BJ (cell line): ENCODE data around the gene MTMR1. TPM values are rescaled to one million over a fixed set of nuclear protein-coding genes. Genes with fewer than 3 reads are reported as not detected.

ENCODE experiments used
- CTCF ChIA-PET: fragments of 350-600 bp; formaldehyde crosslinking; extraction: SDS; loops from one replicate; lab custom pipeline; 2021; ENCODE audit warnings: antibody characterized with exemption, inconsistent platforms; lab: Yijun Ruan, JAX
- POLR2A ChIA-PET: fragments of 300-600 bp; sonication (Branson Sonifier 250); formaldehyde crosslinking; extraction: SDS; loops from one replicate; lab custom pipeline; 2021; ENCODE audit warnings: antibody characterized with exemption; lab: Charles Lee
- DNase-seq: peaks from one replicate; pipeline ENCODE4 v3.0.0-alpha.2; 2011; ENCODE audit warnings: low read depth
- H3K27me3 ChIP-seq: 2 replicates; pipeline ENCODE4 v1.6.0; 2011; ENCODE audit warnings: low read length; ENCODE audit not compliant: control insufficient read depth, insufficient read depth
- H3K36me3 ChIP-seq: 2 replicates; pipeline ENCODE4 v1.5.1; 2011; ENCODE audit warnings: low read length; ENCODE audit not compliant: control insufficient read depth, insufficient read depth
- H3K4me3 ChIP-seq: 2 replicates; pipeline ENCODE4 v1.5.1; 2011; ENCODE audit warnings: low read depth, mild to moderate bottlenecking, control low read depth, low read length
- polyA plus RNA-seq: library from polyadenylated mRNA; depleted of rRNA; stranded (reverse); fragments of >200 nt; gene quantifications from 2 replicates; pipeline ENCODE4 v1.2.3, GENCODE V29; 2011
- TF ChIP-seq, protein P1 (sequence below): IDR thresholded peaks from 2 replicates; pipeline ENCODE4 v1.5.1; 2011; ENCODE audit warnings: low read depth, mild to moderate bottlenecking, control low read depth, inconsistent platforms, low read length, moderate library complexity; ENCODE audit not compliant: insufficient read depth

MTMR1 gene
- polyA plus RNA-seq, 1 experiment, result 14.2 TPM

GRCh38 chrX:150696331-150696730 lies 3.1 kb downstream of the MTMR1 start:
- Histone ChIP-seq H3K36me3 (peaks cover 1% of the 10 kb centered on the region; the same call in 1 of the 2 replicates), H3K4me3 (no peak overlapping the region), H3K27me3 (no peaks in the 10 kb centered on the region)
- TF ChIP-seq, protein P1, sequence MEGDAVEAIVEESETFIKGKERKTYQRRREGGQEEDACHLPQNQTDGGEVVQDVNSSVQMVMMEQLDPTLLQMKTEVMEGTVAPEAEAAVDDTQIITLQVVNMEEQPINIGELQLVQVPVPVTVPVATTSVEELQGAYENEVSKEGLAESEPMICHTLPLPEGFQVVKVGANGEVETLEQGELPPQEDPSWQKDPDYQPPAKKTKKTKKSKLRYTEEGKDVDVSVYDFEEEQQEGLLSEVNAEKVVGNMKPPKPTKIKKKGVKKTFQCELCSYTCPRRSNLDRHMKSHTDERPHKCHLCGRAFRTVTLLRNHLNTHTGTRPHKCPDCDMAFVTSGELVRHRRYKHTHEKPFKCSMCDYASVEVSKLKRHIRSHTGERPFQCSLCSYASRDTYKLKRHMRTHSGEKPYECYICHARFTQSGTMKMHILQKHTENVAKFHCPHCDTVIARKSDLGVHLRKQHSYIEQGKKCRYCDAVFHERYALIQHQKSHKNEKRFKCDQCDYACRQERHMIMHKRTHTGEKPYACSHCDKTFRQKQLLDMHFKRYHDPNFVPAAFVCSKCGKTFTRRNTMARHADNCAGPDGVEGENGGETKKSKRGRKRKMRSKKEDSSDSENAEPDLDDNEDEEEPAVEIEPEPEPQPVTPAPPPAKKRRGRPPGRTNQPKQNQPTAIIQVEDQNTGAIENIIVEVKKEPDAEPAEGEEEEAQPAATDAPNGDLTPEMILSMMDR, result no peak
- ChIA-PET POLR2A (no interaction called here), CTCF (interaction anchor here (0.8 kb wide), 1 partner anchor 12 kb away, joined by 3 read pairs; no protein-coding TSS in a partner anchor)
- no peak for DNase-seq

DNA sequence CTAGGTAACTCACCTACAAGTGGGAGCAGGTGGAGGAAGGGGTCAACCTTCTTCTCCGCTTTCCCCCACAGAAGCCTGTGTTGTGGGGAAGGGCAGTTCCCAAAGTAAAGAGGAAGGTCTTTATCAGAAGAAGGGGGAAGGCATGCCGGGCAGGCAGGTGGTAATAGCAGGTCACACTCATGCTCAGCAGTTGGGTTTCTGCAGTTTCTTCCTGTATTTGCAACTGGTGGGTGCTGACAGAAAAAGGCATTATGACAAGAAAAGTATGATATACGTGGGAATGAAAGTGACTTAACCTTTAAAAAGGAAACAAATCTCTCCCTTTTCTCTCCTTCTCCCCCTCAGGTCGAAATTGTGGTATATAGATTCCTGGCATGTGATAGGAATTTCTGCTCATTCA lies 3.7 kb downstream of the MTMR1 start:
- POLR2A ChIA-PET, result no interaction called here
- TF ChIP-seq, protein P1, result no peak
- no peak for DNase-seq
- no peak overlapping the region for H3K4me3 ChIP-seq
- H3K27me3 ChIP-seq, result no peaks in the 10 kb centered on the region
- CTCF ChIA-PET, result no interaction called here
- H3K36me3 ChIP-seq, result peaks cover 1% of the 10 kb centered on the region; the same call in 1 of the 2 replicates

DNA sequence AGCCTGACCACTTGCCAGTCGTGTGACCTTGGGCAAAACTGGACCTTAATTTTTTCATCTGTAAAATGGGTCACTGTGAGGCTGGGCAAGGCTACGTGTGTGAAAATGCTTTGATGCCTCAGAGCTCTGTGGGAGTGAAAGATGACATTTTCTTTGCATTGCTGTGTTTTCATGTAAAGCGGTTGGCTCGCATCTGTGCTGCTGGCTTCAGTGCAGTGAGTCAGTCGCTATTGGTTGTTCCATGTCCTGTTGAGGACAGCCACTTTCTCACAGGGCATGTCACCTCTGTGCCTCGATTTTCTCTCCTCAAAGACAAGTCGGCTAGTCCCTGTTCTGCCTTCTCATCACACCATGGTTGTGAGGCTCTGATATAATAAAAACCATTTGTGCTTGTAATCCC lies 4.4 kb downstream of the MTMR1 start:
- no peak for DNase-seq
- Histone ChIP-seq H3K27me3 (no peaks in the 10 kb centered on the region), H3K4me3 (no peak overlapping the region), H3K36me3 (peaks cover 1% of the 10 kb centered on the region; the same call in 1 of the 2 replicates)
- TF ChIP-seq, protein P1, result no peak
- ChIA-PET POLR2A (no interaction called here), CTCF (no interaction called here)

GRCh38 chrX:150698981-150699380 lies 5.8 kb downstream of the MTMR1 start:
- DNase-seq, result no peak
- POLR2A ChIA-PET, result no interaction called here
- Histone ChIP-seq H3K27me3 (no peaks in the 10 kb centered on the region), H3K36me3 (peaks cover 1% of the 10 kb centered on the region; the same call in 1 of the 2 replicates), H3K4me3 (no peak overlapping the region)
- TF ChIP-seq, protein P1, result no peak
- CTCF ChIA-PET, result interaction anchor here (0.5 to 1.4 kb wide), 3 partner anchors 16 to 1200 kb away, joined by 3 to 5 read pairs (median 3); no protein-coding TSS in a partner anchor

GRCh38 chrX:150700107-150700506 lies 6.9 kb downstream of the MTMR1 start:
- H3K27me3 ChIP-seq, result no peaks in the 10 kb centered on the region

More at GRCh38 chrX:150700107-150700506, 6.9 kb downstream of the MTMR1 start:
- ChIA-PET POLR2A (no interaction called here), CTCF (no interaction called here)
- Histone ChIP-seq H3K4me3 (no peak overlapping the region), H3K36me3 (peaks cover 1% of the 10 kb centered on the region; the same call in 1 of the 2 replicates)
- DNase-seq, result no peak
- TF ChIP-seq, protein P1, result no peak
